SK-N-MC (cell line): ENCODE data around the gene COA4.

Experiments
- EZH2 ChIP-seq: fragments of 200-600 bp; sonication (generic); IDR thresholded peaks from one replicate; pipeline ENCODE4 v1.6.1; 2017; ENCODE audit warnings: antibody characterized with exemption
- FOXP2 ChIP-seq: optimal IDR thresholded peaks from 2 replicates; pipeline ENCODE3; 2011; ENCODE audit warnings: mild to moderate bottlenecking, moderate library complexity; ENCODE audit not compliant: insufficient read depth; ENCODE audit errors: extremely low read length, control extremely low read depth
- POLR2AphosphoS5 ChIP-seq: IDR thresholded peaks from 2 replicates; pipeline ENCODE4 v1.6.1; 2012; ENCODE audit warnings: mild to moderate bottlenecking, low read depth, low read length, borderline replicate concordance

DNA sequence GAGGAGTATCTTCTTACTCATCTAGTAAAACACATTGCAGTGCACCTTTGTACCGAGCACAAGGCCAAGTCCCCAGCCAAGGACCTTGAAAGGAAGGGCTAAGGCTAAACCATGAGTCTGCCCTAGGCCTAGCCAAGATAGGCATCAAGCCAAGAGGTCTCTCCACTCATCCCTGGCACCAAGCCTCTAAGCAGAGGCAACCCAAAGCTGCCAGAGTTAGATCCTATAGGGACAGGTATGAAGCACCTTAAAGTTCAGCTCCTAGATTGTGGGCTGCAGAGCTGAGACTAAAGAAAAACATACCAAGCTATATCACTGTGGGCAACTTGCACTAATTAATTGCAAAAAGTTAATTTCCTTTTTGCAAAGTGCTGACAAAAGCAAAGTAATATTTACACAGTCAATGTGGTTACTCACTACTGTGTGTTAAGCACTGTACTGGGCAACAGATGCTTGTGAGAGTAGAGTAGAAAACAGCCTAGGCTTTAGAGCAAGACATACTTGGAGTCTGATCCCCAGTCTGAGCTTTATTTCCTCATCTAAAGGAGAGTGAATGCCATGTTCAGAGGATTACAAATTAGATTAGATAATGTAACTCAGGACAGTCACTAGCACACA is 7.2 kb downstream of the COA4 start:
- no peak for TF ChIP-seq EZH2
- TF ChIP-seq POLR2AphosphoS5: 0 out of 2 replicates have a peak, but pooled peaks have one; percentile 21
- no peak for TF ChIP-seq FOXP2
